GM18507 (cell line): Measurements from ENCODE around the gene SCFD2.
"Not testable (repeated sequence)": the region's sequence is repeated elsewhere in the genome, so short reads cannot be mapped to it uniquely, and the experiment has no call there.

ENCODE experiments used
- DNase-seq: peaks from one replicate; pipeline ENCODE4 v3.0.0; 2011; ENCODE audit warnings: low read depth; ENCODE audit not compliant: insufficient read length; ENCODE audit errors: extremely low spot score
- FAIRE-seq: peaks from 2 replicates; lab custom pipeline; 2011; peaks lifted over from hg19 to GRCh38; lab: Jason Lieb, UNC

SCFD2 gene

GRCh38 chr4:53075162-53075785, 290.6 kb downstream of the SCFD2 start:
- peak; percentile 56 for FAIRE-seq

GRCh38 chr4:53068755-53069330, 297.0 kb downstream of the SCFD2 start:
- FAIRE-seq (no peak), DNase-seq (no peak)

More at GRCh38 chr4:53075162-53075785, 290.6 kb downstream of the SCFD2 start:
- DNase-seq = no peak

GRCh38 chr4:53067125-53067802, 298.6 kb downstream of the SCFD2 start:
- DNase-seq = no peak
- FAIRE-seq = no peak

- no peak for FAIRE-seq
- no peak for DNase-seq
Observed at GRCh38 chr4:53066155-53066554, 299.7 kb downstream of the SCFD2 start.

GRCh38 chr4:53064609-53065008, 301.3 kb downstream of the SCFD2 start:
- no peak for DNase-seq
- no peak for FAIRE-seq

GRCh38 chr4:53061091-53061850, 304.6 kb downstream of the SCFD2 start:
- no peak for DNase-seq
- FAIRE-seq = no peak

GRCh38 chr4:53060278-53060677, 305.6 kb downstream of the SCFD2 start:
- DNase-seq (no peak), FAIRE-seq (no peak)

GRCh38 chr4:53059871-53060270, 306.0 kb downstream of the SCFD2 start:
- no peak for DNase-seq
- no peak for FAIRE-seq

GRCh38 chr4:53059256-53059655, 306.6 kb downstream of the SCFD2 start:
- DNase-seq = no peak
- FAIRE-seq = no peak

GRCh38 chr4:53057679-53058078, 308.2 kb downstream of the SCFD2 start:
- DNase-seq (no peak), FAIRE-seq (no peak)

GRCh38 chr4:53057108-53057507, 308.8 kb downstream of the SCFD2 start:
- DNase-seq, FAIRE-seq: not testable (repeated sequence)

- DNase-seq (no peak), FAIRE-seq (no peak)
Observed at GRCh38 chr4:53055716-53056403, 310.0 kb downstream of the SCFD2 start.

GRCh38 chr4:53055274-53055673, 310.6 kb downstream of the SCFD2 start:
- FAIRE-seq = no peak
- DNase-seq = no peak

GRCh38 chr4:53050361-53050774, 315.5 kb downstream of the SCFD2 start:
- DNase-seq (no peak), FAIRE-seq (no peak)

- no peak for FAIRE-seq
Observed at GRCh38 chr4:53049528-53049927, 316.3 kb downstream of the SCFD2 start.

GRCh38 chr4:53044651-53044960, 321.3 kb downstream of the SCFD2 start:
- DNase-seq (no peak), FAIRE-seq (no peak)

More at GRCh38 chr4:53049528-53049927, 316.3 kb downstream of the SCFD2 start:
- DNase-seq = no peak

- FAIRE-seq (no peak), DNase-seq (no peak)
Observed at GRCh38 chr4:53043891-53044650, 321.8 kb downstream of the SCFD2 start.

GRCh38 chr4:53043055-53043454, 322.8 kb downstream of the SCFD2 start:
- FAIRE-seq (no peak), DNase-seq (no peak)

GRCh38 chr4:53040851-53041250, 325.0 kb downstream of the SCFD2 start:
- FAIRE-seq (no peak), DNase-seq (no peak)
